Liver (tissue), 3 donors: Measurements from ENCODE around the gene TPK1.

Source experiments
- CTCF ChIP-seq: fragments of 150-350 bp; IDR thresholded peaks from 2 replicates; pipeline ENCODE4 v1.5.1; 2017; ENCODE audit warnings: improper control_type of control experiment, low read depth, low read length; ENCODE audit not compliant: missing input control
- RAD21 ChIP-seq, 2 donors: IDR thresholded peaks; 2 replicates each; pipeline ENCODE4 v1.6.1; 2016; ENCODE audit warnings: antibody characterized with exemption in 2 of 2, mild to moderate bottlenecking in 2 of 2
- REST ChIP-seq: IDR thresholded peaks from 2 replicates; pipeline ENCODE4 v1.6.1; 2016; ENCODE audit warnings: antibody characterized with exemption, mild to moderate bottlenecking
- SP1 ChIP-seq: IDR thresholded peaks from 2 replicates; pipeline ENCODE4 v1.6.1; 2018; ENCODE audit warnings: antibody characterized with exemption, mild to moderate bottlenecking
- TAF1 ChIP-seq: conservative IDR thresholded peaks from 2 replicates; pipeline ENCODE4 v1.6.1; 2016; ENCODE audit warnings: antibody characterized with exemption, mild to moderate bottlenecking
- donor health status: healthy.
- donor health status: healthy.

GRCh38 chr7:144549861-144550260, 286.0 kb downstream of the TPK1 start:
- no peak for TF ChIP-seq CTCF
- no peak for TF ChIP-seq RAD21 (IDR thresholded peaks at IDR 0.05)
- no peak for TF ChIP-seq REST
- TF ChIP-seq SP1 = no peak
- TF ChIP-seq TAF1 = no peak
